MCF 10A (cell line): ENCODE measurements around the gene CAMSAP1. TPM values are rescaled to one million over a fixed set of nuclear protein-coding genes. Genes with fewer than 3 reads are reported as not detected.

ENCODE experiments used
- BruUV-seq: library from RNA; stranded (reverse); fragments of 400-500 nt; replicated peaks from 2 replicates; lab custom pipeline; 2021; lab: Mats Ljungman, UMichigan
- CTCF ChIA-PET: fragments of 300-600 bp; sonication (Branson Sonifier 250); formaldehyde crosslinking; extraction: SDS; loops from one replicate; lab custom pipeline; 2021; ENCODE audit warnings: antibody characterized with exemption, inconsistent platforms; lab: Yijun Ruan, JAX
- POLR2A ChIA-PET: fragments of 300-600, 350-650 bp; sonication (Branson Sonifier 250); formaldehyde crosslinking; extraction: SDS; loops from one replicate; lab custom pipeline; 2020; ENCODE audit warnings: antibody characterized with exemption, inconsistent platforms; lab: Yijun Ruan, JAX
- DNase-seq: peaks from one replicate; pipeline ENCODE4 v3.0.0-alpha.2; 2018; ENCODE audit not compliant: unreplicated experiment
- H3K27ac Mint-ChIP-seq: one replicate; pipeline ENCODE4 v1.8.0; 2022; ENCODE audit warnings: mild to moderate bottlenecking, low read depth, mixed read lengths; ENCODE audit not compliant: unreplicated experiment
- H3K27me3 Mint-ChIP-seq: one replicate; pipeline ENCODE4 v1.8.0; 2022; ENCODE audit warnings: mixed read lengths; ENCODE audit not compliant: insufficient read depth, unreplicated experiment
- H3K36me3 Mint-ChIP-seq: one replicate; pipeline ENCODE4 v1.8.0; 2022; ENCODE audit warnings: mild to moderate bottlenecking, moderate library complexity, mixed read lengths; ENCODE audit not compliant: insufficient read depth, unreplicated experiment
- H3K4me1 Mint-ChIP-seq: one replicate; pipeline ENCODE4 v1.8.0; 2022; ENCODE audit warnings: mixed read lengths; ENCODE audit not compliant: insufficient read depth, unreplicated experiment
- H3K4me3 Mint-ChIP-seq: one replicate; pipeline ENCODE4 v1.8.0; 2022; ENCODE audit warnings: mild to moderate bottlenecking, moderate library complexity, mixed read lengths; ENCODE audit not compliant: unreplicated experiment
- H3K9me3 Mint-ChIP-seq: one replicate; pipeline ENCODE4 v1.8.0; 2022; ENCODE audit warnings: mixed read lengths; ENCODE audit not compliant: unreplicated experiment
- CTCF ChIP-seq: fragments of 200-600 bp; IDR thresholded peaks from one replicate; pipeline ENCODE4 v1.8.0; 2022; ENCODE audit warnings: antibody characterized with exemption, mild to moderate bottlenecking; ENCODE audit not compliant: unreplicated experiment
- intact Hi-C: fragments of 100-400 bp; cut with micrococcal nuclease; formaldehyde crosslinking; loops from 2 replicates; pipeline ENCODE4 v1.14.1; 2022
- total RNA-seq: library from RNA; stranded (reverse); gene quantifications from 2 replicates; pipeline ENCODE4 v1.2.3, GENCODE V29; 2022

CAMSAP1 gene
- total RNA-seq, 1 experiment from 2014 or later, result 39.5 TPM

- TF ChIP-seq CTCF, result no peak
- no peak overlapping the region for H3K4me3 Mint-ChIP-seq
Measured at GRCh38 chr9:135862809-135863208, 44.5 kb downstream of the CAMSAP1 start.

GRCh38 chr9:135858491-135859185 lies 48.7 kb downstream of the CAMSAP1 start:
- intact Hi-C loops, result no loop called here
- CTCF ChIA-PET, result interaction anchor here (0.5 to 0.6 kb wide), 2 partner anchors 255 to 1531 kb away, joined by 3 to 7 read pairs; no protein-coding TSS in a partner anchor
- Mint-ChIP-seq H3K9me3 (no peaks in the 10 kb centered on the region), H3K27me3 (no peaks in the 10 kb centered on the region), H3K36me3 (peaks cover 58% of the 10 kb centered on the region), H3K4me1 (peaks cover 17% of the 10 kb centered on the region), H3K4me3 (no peak overlapping the region), H3K27ac (no peak overlapping the region)
- DNase-seq, result peak; percentile 16
- POLR2A ChIA-PET, result interaction anchor here (0.6 kb wide), 1 partner anchor 1197 kb away, joined by 3 read pairs; no protein-coding TSS in a partner anchor
- no peak for TF ChIP-seq CTCF
- no TSS peak for BruUV-seq

More at GRCh38 chr9:135862809-135863208, 44.5 kb downstream of the CAMSAP1 start:
- Mint-ChIP-seq H3K27me3 (no peaks in the 10 kb centered on the region), H3K36me3 (peaks cover 23% of the 10 kb centered on the region), H3K4me1 (peaks cover 9% of the 10 kb centered on the region), H3K27ac (no peak overlapping the region), H3K9me3 (no peaks in the 10 kb centered on the region)
- BruUV-seq, result no TSS peak
- ChIA-PET CTCF (interaction anchor here (0.7 to 1.6 kb wide), 4 partner anchors 10 to 271 kb away, joined by 3 to 10 read pairs (median 4); no protein-coding TSS in a partner anchor), POLR2A (interaction anchor here (0.9 kb wide), 1 partner anchor 9 kb away, joined by 5 read pairs; no protein-coding TSS in a partner anchor)
- DNase-seq, result no peak
- intact Hi-C loops, result no loop called here

GRCh38 chr9:135857843-135858242 lies 49.5 kb downstream of the CAMSAP1 start:
- H3K36me3 Mint-ChIP-seq, result peaks cover 63% of the 10 kb centered on the region
- H3K4me1 Mint-ChIP-seq, result peaks cover 17% of the 10 kb centered on the region
- no peak overlapping the region for H3K4me3 Mint-ChIP-seq
- no peaks in the 10 kb centered on the region for H3K27me3 Mint-ChIP-seq
- H3K27ac Mint-ChIP-seq, result no peak overlapping the region
- no peak for DNase-seq
- intact Hi-C loops, result no loop called here
- CTCF ChIA-PET, result interaction anchor here (0.6 kb wide), 2 partner anchors 245 to 1530 kb away, joined by 3 to 4 read pairs; no protein-coding TSS in a partner anchor
- TF ChIP-seq CTCF, result no peak
- POLR2A ChIA-PET, result interaction anchor here (0.6 kb wide), 1 partner anchor 1198 kb away, joined by 3 read pairs; no protein-coding TSS in a partner anchor
- H3K9me3 Mint-ChIP-seq, result no peaks in the 10 kb centered on the region
- no TSS peak for BruUV-seq

GRCh38 chr9:135857371-135857786 lies 50.0 kb downstream of the CAMSAP1 start:
- TF ChIP-seq CTCF, result no peak
- H3K27me3 Mint-ChIP-seq, result no peaks in the 10 kb centered on the region
- H3K27ac Mint-ChIP-seq, result no peak overlapping the region
- intact Hi-C loops, result no loop called here
- peaks cover 62% of the 10 kb centered on the region for H3K36me3 Mint-ChIP-seq
- H3K4me1 Mint-ChIP-seq, result peaks cover 17% of the 10 kb centered on the region
- no TSS peak for BruUV-seq
- H3K4me3 Mint-ChIP-seq, result no peak overlapping the region
- ChIA-PET POLR2A (interaction anchor here (0.7 kb wide), 1 partner anchor 44 kb away, joined by 3 read pairs; no protein-coding TSS in a partner anchor), CTCF (interaction anchor here (0.6 kb wide), 1 partner anchor 245 kb away, joined by 4 read pairs; no protein-coding TSS in a partner anchor)
- peak; percentile 39 for DNase-seq
- H3K9me3 Mint-ChIP-seq, result no peaks in the 10 kb centered on the region
